ENCODE results near the gene DQX1.

GRCh38 chr2:74559912-74560311, 33.9 kb upstream of the DQX1 start:
- TF ChIP-seq CTCF (IDR thresholded peaks at IDR 0.05; ENCODE audit: insufficient read depth, low read length) (no peak), REST (IDR thresholded peaks at IDR 0.05; ENCODE audit: insufficient replicate concordance, low read depth) (no peak), GABPA (IDR thresholded peaks at IDR 0.05; ENCODE audit: low read depth) (no peak), SPI1 (IDR thresholded peaks at IDR 0.05; ENCODE audit: borderline replicate concordance, low read depth) (no peak)

All from HL-60 (cell line).